GM23338 (cell line): ENCODE results near the gene AARS2. TPM values are rescaled to one million over a fixed set of nuclear protein-coding genes. Genes with fewer than 3 reads are reported as not detected.

ENCODE experiments used
- ETS1 ChIP-seq: IDR thresholded peaks from 2 replicates; pipeline ENCODE4 v1.6.1; 2016; ENCODE audit warnings: antibody characterized with exemption
- EZH2phosphoT487 ChIP-seq: fragments of 200-600 bp; sonication (generic); IDR thresholded peaks from one replicate; pipeline ENCODE4 v1.8.1; 2018; ENCODE audit warnings: antibody characterized with exemption; ENCODE audit not compliant: unreplicated experiment
- JUNB ChIP-seq: IDR thresholded peaks from one replicate; pipeline ENCODE4 v1.6.1; 2016; ENCODE audit warnings: antibody characterized with exemption; ENCODE audit not compliant: unreplicated experiment
- POLR2AphosphoS5 ChIP-seq: IDR thresholded peaks from 2 replicates; pipeline ENCODE4 v1.6.1; 2016; ENCODE audit warnings: antibody characterized with exemption, low read depth
- STAT1 ChIP-seq: IDR thresholded peaks from one replicate; pipeline ENCODE4 v1.6.1; 2016; ENCODE audit warnings: antibody characterized with exemption; ENCODE audit not compliant: unreplicated experiment
- ZNF462 ChIP-seq: fragments of 250-450 bp; sonication (Bioruptor Pico); IDR thresholded peaks from 2 replicates; pipeline ENCODE4 v1.5.0; 2020; ENCODE audit warnings: mild to moderate bottlenecking, moderate library complexity
- polyA plus RNA-seq: library from polyadenylated mRNA; unstranded; fragments of >200 nt; fragmentation: Nextera tagmentation; extraction: Ambion mirVana; gene quantifications from 2 replicates; pipeline ENCODE4 v1.2.1, GENCODE V29; 2016
- total RNA-seq: library from RNA; depleted of rRNA; stranded (reverse); fragments of >200 nt; shearing (Covaris generic); gene quantifications from 2 replicates; pipeline ENCODE4 v1.2.3, GENCODE V29; 2014

AARS2 gene
- total and polyA plus RNA-seq, 2 experiments from 2014 or later, result 6.5 to 23.2 TPM

- TF ChIP-seq JUNB, result no peak
- TF ChIP-seq STAT1, result no peak
- TF ChIP-seq ZNF462 (CRISPR knock-in tag), result no peak
- no peak for TF ChIP-seq ETS1
- TF ChIP-seq POLR2AphosphoS5, result no peak
- no peak for TF ChIP-seq EZH2phosphoT487
Measured at GRCh38 chr6:44255871-44256774, 57.0 kb downstream of the AARS2 start (continued).
